Ectodermal cell (in vitro differentiated cells): Measurements from ENCODE around the gene HFE.
"Not testable (repeated sequence)": the region's sequence is repeated elsewhere in the genome, so short reads cannot be mapped to it uniquely, and the experiment has no call there.

Experiments
- H3K27ac ChIP-seq: 2 replicates; pipeline ENCODE4 v1.7.0; 2013; ENCODE audit warnings: mild to moderate bottlenecking, low read depth, low read length; ENCODE audit not compliant: insufficient read depth, poor library complexity, severe bottlenecking
- H3K27me3 ChIP-seq: 2 replicates; pipeline ENCODE4 v1.7.0; 2013; ENCODE audit warnings: mild to moderate bottlenecking, low read length; ENCODE audit not compliant: insufficient read depth, control insufficient read depth, poor library complexity, severe bottlenecking
- H3K36me3 ChIP-seq: one replicate; pipeline ENCODE4 v1.7.0; 2013; ENCODE audit warnings: low read length; ENCODE audit not compliant: control insufficient read depth, insufficient read depth
- H3K4me1 ChIP-seq: one replicate; pipeline ENCODE4 v1.7.0; 2013; ENCODE audit warnings: low read length; ENCODE audit not compliant: control insufficient read depth, insufficient read depth
- H3K4me3 ChIP-seq: 2 replicates; pipeline ENCODE4 v1.7.0; 2013; ENCODE audit warnings: low read depth, low read length, control low read depth; ENCODE audit not compliant: insufficient read depth
- H3K9me3 ChIP-seq: 2 replicates; pipeline ENCODE4 v1.7.0; 2013; ENCODE audit warnings: mild to moderate bottlenecking, low read length, moderate library complexity; ENCODE audit not compliant: control insufficient read depth
- WGBS, 2 experiments: methylation state at CpG; one replicate each; pipeline ENCODE4 v1.1.7; 2013; ENCODE audit warnings: missing lambda C conversion rate in 2 of 2; 5-methylcytosine and 5-hydroxymethylcytosine counted together

The HFE gene

GRCh38 chr6:26109772-26110171 lies 22.5 kb downstream of the HFE start:
- no peak overlapping the region for H3K4me3 ChIP-seq
- H3K27me3 ChIP-seq: no peaks in the 10 kb centered on the region
- no peaks in the 10 kb centered on the region for H3K9me3 ChIP-seq
- H3K27ac ChIP-seq: no peak overlapping the region
- WGBS, 2 experiments: 86 to 96% methylated on average over 6 of the region's 6 CpGs
- H3K36me3 ChIP-seq: no peaks in the 10 kb centered on the region
- no peaks in the 10 kb centered on the region for H3K4me1 ChIP-seq

DNA sequence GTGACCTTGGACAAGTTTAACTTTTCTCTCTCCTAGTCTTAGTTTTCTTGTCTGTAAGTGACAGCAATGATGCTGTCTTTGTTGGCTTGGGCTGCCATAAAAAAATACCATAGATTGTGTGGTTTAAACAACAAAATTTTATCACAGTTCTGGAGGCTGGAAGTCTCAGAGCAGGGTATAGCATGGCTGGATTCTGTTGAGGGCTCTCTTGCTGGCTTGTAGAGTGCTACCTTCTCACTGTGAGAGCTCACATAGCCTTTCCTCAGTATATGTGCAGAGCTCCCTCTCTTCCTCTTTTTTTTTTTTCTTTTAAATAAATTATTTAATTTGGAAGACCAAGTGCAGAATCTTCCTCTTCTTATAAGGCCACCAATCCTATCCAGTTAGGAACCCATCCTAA lies 26.3 kb downstream of the HFE start:
- no peak overlapping the region for H3K4me3 ChIP-seq
- H3K36me3 ChIP-seq: no peaks in the 10 kb centered on the region
- no peak overlapping the region for H3K27ac ChIP-seq
- H3K27me3 ChIP-seq: no peaks in the 10 kb centered on the region
- no peaks in the 10 kb centered on the region for H3K4me1 ChIP-seq
- no peaks in the 10 kb centered on the region for H3K9me3 ChIP-seq

GRCh38 chr6:26115226-26115625 lies 28.0 kb downstream of the HFE start:
- Histone ChIP-seq H3K4me1 (no peaks in the 10 kb centered on the region), H3K27me3 (no peaks in the 10 kb centered on the region), H3K4me3 (no peak overlapping the region), H3K9me3 (no peaks in the 10 kb centered on the region), H3K36me3 (no peaks in the 10 kb centered on the region), H3K27ac (no peak overlapping the region)
- 92 to 97% methylated on average over 5 of the region's 5 CpGs for WGBS, 2 experiments

GRCh38 chr6:26116267-26116666 lies 29.0 kb downstream of the HFE start:
- Histone ChIP-seq H3K4me1 (no peaks in the 10 kb centered on the region), H3K27me3 (no peaks in the 10 kb centered on the region), H3K27ac (no peak overlapping the region), H3K9me3 (no peaks in the 10 kb centered on the region), H3K36me3 (no peaks in the 10 kb centered on the region), H3K4me3 (no peak overlapping the region)
- 86 to 97% methylated on average over 4 of the region's 4 CpGs for WGBS, 2 experiments

DNA sequence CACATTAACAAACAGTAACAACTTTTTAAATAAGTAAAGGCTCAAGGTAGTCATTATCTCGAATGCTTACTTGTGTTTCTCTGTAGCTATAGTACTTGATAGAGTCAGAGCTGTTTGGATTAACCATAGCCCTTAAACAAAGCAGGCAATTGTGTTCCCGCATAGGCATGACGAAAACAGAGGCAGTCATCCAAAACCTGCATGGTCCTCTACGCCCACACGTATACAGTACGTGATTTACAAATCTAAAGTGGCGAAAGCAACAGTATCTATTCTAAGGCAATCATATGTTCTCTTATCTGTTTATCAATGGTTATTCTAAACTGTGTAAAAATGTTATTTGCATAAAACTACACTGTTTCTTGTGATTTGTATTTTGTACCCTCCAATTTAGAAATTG lies 31.8 kb downstream of the HFE start:
- 77 to 83% methylated on average over 7 of the region's 7 CpGs for WGBS, 2 experiments
- Histone ChIP-seq H3K4me1 (no peaks in the 10 kb centered on the region), H3K36me3 (no peaks in the 10 kb centered on the region), H3K9me3 (no peaks in the 10 kb centered on the region), H3K4me3 (no peak overlapping the region), H3K27me3 (no peaks in the 10 kb centered on the region), H3K27ac (no peak overlapping the region)

DNA sequence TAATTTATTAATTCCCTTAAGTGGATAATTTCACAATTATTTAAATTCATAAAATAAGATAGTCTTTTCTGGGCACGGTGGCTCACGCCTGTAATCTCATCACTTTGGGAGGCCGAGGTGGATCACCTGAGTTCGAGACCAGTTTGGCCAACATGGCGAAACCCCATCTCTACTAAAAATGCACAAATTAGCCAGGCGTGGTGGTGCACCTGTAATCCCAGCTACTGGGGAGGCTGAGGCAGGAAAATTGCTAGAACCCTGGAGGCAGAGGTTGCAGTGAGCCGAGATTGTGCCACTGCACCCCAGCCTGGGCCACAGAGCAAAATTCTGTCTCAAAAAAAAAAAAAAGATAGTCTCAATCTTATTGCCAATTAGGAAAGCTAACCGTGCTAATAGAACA lies 32.9 kb downstream of the HFE start:
- H3K9me3 ChIP-seq, H3K27ac ChIP-seq, H3K4me3 ChIP-seq, H3K27me3 ChIP-seq, H3K36me3 ChIP-seq, H3K4me1 ChIP-seq: not testable (repeated sequence)
- WGBS, 2 experiments: 92 to 93% methylated on average over 8 of the region's 8 CpGs

- Histone ChIP-seq H3K4me3 (no peak overlapping the region), H3K9me3 (no peaks in the 10 kb centered on the region), H3K36me3 (no peaks in the 10 kb centered on the region), H3K27me3 (no peaks in the 10 kb centered on the region), H3K4me1 (no peaks in the 10 kb centered on the region), H3K27ac (no peak overlapping the region)
- WGBS, 2 experiments: 74 to 76% methylated on average over 2 of the region's 3 CpGs
Observed at GRCh38 chr6:26120807-26121140, 33.5 kb downstream of the HFE start.

DNA sequence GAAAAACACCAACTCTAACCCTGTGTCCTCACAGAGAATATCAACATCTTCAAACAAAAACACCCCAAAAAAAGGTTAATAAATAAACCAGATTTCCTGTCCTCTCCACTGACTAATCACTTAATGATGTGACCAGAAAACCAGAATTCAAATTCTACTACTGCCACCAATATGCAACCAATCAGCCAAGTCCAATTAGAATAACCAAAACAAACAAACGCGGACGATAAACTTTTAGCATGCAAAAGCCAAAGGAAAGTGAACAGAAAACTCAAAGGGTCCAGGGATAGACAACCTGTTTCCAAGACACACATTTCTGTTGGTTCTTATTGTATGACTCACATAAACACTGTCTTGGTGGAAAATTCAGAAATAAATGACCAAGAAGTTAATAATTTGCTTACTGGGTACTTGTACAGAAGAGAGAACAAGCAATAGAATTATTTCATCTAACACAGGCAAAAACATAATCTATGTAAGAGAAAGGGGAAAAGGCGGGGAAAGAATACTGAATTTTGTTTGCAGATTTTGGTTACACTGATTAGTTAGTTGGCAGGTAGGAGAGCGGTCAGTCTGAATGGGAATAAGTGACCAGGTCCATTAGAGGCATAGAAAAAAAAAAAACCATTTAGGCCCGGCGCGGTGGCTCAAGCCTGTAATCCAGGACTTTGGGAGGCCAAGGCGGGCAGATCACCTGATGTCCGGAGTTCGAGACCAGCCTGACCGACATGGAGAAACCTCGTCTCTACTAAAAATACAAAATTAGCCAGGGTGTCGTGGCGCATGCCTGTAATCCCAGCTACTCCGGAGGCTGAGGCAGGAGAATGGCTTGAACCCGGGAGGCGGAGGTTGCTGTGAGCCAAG lies 34.1 kb downstream of the HFE start:
- 92 to 93% methylated on average over 18 of the region's 18 CpGs for WGBS, 2 experiments
- H3K4me1 ChIP-seq: no peaks in the 10 kb centered on the region
- H3K4me3 ChIP-seq: no peak overlapping the region
- H3K27me3 ChIP-seq: no peaks in the 10 kb centered on the region
- no peaks in the 10 kb centered on the region for H3K36me3 ChIP-seq
- no peaks in the 10 kb centered on the region for H3K9me3 ChIP-seq
- H3K27ac ChIP-seq: no peak overlapping the region

DNA sequence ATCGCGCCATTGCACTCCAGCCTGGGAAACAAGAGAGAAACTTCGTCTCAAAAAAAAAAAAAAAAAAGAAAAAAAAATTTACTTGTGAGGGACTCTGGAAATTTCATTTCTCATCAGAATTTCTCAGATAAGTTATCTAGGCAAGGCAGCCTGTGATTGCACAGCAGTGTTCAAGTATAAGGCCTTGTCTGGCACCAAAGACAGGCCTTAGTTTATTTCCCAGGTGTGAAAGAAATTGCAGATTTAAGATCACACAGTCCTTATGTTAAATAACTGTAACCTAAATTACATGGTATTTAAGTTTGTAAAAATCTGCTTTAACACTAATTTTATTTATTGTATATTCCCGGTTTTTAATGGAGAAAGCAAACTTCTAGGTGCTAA lies 34.8 kb downstream of the HFE start:
- Histone ChIP-seq H3K36me3 (no peaks in the 10 kb centered on the region), H3K9me3 (no peaks in the 10 kb centered on the region), H3K27ac (peak overlapping the region; percentile 89), H3K4me3 (no peak overlapping the region), H3K4me1 (no peaks in the 10 kb centered on the region), H3K27me3 (no peaks in the 10 kb centered on the region)
- WGBS, 2 experiments: 90% methylated on average over 3 to 4 of the region's 4 CpGs

DNA sequence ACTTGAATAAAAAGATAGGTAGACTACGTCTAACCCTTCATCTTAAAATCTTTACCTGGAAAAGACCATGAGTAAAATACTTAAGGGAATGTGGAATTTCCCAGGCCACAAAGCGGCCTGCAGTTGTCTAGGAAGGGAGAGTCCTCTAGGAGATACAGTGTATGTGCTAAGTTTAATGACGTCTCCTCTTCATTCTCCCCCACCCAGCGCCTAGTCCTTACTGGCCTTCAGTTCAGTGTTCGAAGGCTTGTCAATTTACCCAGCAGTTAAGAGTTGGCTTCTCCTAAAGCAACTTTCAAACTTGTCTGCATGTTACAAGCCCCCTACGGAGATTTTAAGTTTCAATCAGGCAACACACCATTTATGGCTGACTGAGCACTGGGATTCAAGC lies 35.2 kb downstream of the HFE start:
- no peaks in the 10 kb centered on the region for H3K27me3 ChIP-seq
- peak overlapping the region; percentile 85 for H3K4me3 ChIP-seq
- 46 to 53% methylated on average over 6 of the region's 6 CpGs for WGBS, 2 experiments
- no peaks in the 10 kb centered on the region for H3K4me1 ChIP-seq
- H3K36me3 ChIP-seq: no peaks in the 10 kb centered on the region
- peak overlapping the region; percentile 89 for H3K27ac ChIP-seq
- H3K9me3 ChIP-seq: no peaks in the 10 kb centered on the region
